ENCODE measurements around the gene KRT75.

Gene KRT75

DNA sequence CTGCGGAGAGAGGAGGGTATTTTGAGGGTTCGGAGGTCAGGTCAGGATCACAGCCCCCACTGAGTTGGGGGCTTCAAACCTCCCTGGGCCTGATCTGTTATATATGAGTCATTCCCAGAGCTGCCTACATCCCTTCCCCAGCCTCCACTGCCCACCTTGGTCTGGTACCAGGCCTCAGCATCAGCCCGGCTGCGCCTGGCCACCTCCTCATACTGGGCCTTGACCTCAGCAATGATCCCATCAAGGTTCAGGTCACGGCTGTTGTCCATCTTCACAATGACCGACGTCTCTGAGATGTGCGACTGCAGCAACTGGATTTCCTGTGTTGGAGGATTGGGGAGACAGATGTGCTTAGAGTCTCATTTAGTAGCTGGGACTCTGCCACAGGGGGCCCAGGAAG, 53.0 kb downstream of the KRT75 start:
- no peak overlapping the region for H3K9ac ChIP-seq (ENCODE audit: low read length)
- no peak overlapping the region for H3K4me3 ChIP-seq (ENCODE audit: low read length)
- H3K9me3 ChIP-seq (ENCODE audit: control insufficient read depth, low read length) = no peaks in the 10 kb centered on the region
- no peaks in the 10 kb centered on the region for H3K4me1 ChIP-seq (ENCODE audit: control insufficient read depth, insufficient read depth, low read length)
- no peaks in the 10 kb centered on the region for H3K27me3 ChIP-seq (ENCODE audit: control insufficient read depth, insufficient read depth, low read length)
- H3K36me3 ChIP-seq (ENCODE audit: control insufficient read depth, insufficient read depth, low read length) = no peaks in the 10 kb centered on the region

DNA sequence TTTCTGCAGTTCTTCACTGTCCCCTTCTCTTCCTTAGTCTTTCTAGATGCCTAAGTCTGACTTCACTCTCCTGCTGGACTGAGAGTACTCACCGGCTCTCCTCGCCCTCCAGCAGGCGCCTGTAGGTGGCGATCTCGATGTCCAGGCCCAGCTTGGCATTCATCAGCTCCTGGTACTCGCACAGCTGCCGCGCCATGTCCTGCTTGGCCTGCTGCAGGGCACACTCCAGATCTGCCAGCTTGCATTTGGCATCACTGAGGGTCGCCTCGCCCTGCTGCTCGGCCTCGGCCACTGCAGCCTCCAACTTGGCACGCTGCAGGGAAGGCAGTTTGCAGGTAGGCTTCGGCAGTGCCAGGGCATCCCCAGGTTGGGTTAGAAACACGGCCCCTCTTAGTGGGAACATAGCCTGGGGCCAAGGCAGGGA, 53.9 kb downstream of the KRT75 start:
- no peak overlapping the region for H3K9ac ChIP-seq (ENCODE audit: low read length)
- no peak overlapping the region for H3K4me3 ChIP-seq (ENCODE audit: low read length)
- H3K4me1 ChIP-seq (ENCODE audit: control insufficient read depth, insufficient read depth, low read length) = no peaks in the 10 kb centered on the region
- no peaks in the 10 kb centered on the region for H3K9me3 ChIP-seq (ENCODE audit: control insufficient read depth, low read length)
- no peaks in the 10 kb centered on the region for H3K36me3 ChIP-seq (ENCODE audit: control insufficient read depth, insufficient read depth, low read length)
- no peaks in the 10 kb centered on the region for H3K27me3 ChIP-seq (ENCODE audit: control insufficient read depth, insufficient read depth, low read length)

DNA sequence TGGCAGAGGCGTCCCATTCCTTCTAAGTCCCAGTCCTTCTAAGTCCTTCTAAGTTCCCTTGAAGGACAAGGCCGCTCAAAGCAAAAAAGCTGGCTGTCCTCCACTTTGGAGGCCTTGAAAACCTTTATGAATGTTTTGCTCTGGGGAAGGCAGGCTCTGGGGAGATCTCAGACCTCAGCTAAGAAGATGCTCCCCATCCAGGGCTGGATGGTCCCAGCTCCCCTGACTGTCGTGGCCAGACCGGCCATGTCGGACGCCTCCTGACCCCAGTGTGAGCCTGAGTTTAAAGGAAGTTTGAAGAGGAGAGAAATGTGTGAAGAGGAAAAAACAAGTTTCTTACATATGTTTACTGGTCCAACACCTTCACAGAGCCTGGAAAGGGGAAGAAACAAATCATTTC, 54.6 kb downstream of the KRT75 start:
- Histone ChIP-seq H3K4me3 (ENCODE audit: low read length) (no peak overlapping the region), H3K36me3 (ENCODE audit: control insufficient read depth, insufficient read depth, low read length) (no peaks in the 10 kb centered on the region), H3K9ac (ENCODE audit: low read length) (no peak overlapping the region), H3K27me3 (ENCODE audit: control insufficient read depth, insufficient read depth, low read length) (no peaks in the 10 kb centered on the region), H3K9me3 (ENCODE audit: control insufficient read depth, low read length) (no peaks in the 10 kb centered on the region), H3K4me1 (ENCODE audit: control insufficient read depth, insufficient read depth, low read length) (no peaks in the 10 kb centered on the region)

DNA sequence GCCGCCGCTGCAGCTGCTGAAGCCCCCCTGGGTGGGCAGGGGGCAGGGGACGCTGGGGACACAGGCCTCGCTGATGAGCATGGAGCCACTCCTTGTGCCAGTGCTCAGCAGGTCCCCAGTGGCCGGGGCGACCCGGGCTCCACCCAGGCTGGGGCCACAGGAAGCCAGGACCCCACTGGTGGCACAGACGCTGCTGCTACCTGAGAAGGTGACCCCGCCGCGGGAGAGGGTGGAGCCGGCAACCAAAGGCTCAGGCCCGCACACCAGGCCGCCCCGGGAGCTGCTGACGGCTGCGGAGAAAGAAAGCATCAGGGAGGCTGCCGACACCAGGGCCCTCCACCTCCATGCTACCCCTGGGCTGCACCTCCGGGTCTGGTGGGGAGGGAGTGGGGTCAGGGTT, 56.1 kb downstream of the KRT75 start:
- Histone ChIP-seq H3K4me1 (ENCODE audit: control insufficient read depth, insufficient read depth, low read length) (no peaks in the 10 kb centered on the region), H3K36me3 (ENCODE audit: control insufficient read depth, insufficient read depth, low read length) (no peaks in the 10 kb centered on the region), H3K4me3 (ENCODE audit: low read length) (no peak overlapping the region), H3K9ac (ENCODE audit: low read length) (no peak overlapping the region), H3K9me3 (ENCODE audit: control insufficient read depth, low read length) (no peaks in the 10 kb centered on the region), H3K27me3 (ENCODE audit: control insufficient read depth, insufficient read depth, low read length) (no peaks in the 10 kb centered on the region)

DNA sequence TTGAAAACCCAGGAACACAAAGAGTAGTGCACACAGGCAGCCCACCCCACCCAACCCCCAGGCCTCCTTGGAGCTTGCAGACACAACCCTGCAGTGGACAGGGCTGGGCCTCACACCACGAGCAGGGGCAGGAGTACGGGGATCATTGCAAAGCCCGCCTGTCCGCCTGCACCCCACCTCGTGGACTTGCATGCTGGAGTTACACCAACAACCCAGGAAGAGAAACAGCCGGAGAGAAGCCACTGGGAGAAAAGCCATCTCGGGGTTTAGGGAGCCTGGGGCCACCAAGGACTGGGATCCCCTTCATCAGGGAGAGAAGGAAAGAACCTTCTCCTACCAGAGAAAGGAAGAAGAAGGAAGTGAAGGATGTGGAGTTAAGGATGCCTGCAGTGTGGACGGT, 56.9 kb downstream of the KRT75 start:
- H3K9me3 ChIP-seq (ENCODE audit: control insufficient read depth, low read length) = no peaks in the 10 kb centered on the region
- no peaks in the 10 kb centered on the region for H3K4me1 ChIP-seq (ENCODE audit: control insufficient read depth, insufficient read depth, low read length)
- H3K36me3 ChIP-seq (ENCODE audit: control insufficient read depth, insufficient read depth, low read length) = no peaks in the 10 kb centered on the region
- H3K27me3 ChIP-seq (ENCODE audit: control insufficient read depth, insufficient read depth, low read length) = no peaks in the 10 kb centered on the region
- no peak overlapping the region for H3K4me3 ChIP-seq (ENCODE audit: low read length)
- H3K9ac ChIP-seq (ENCODE audit: low read length) = no peak overlapping the region
